EL (cell line): Measurements from ENCODE around the gene NEUROG3.

Experiments
- DNase-seq: peaks from one replicate; pipeline ENCODE4 v3.0.0-alpha.2; 2016

Gene NEUROG3, protein sequence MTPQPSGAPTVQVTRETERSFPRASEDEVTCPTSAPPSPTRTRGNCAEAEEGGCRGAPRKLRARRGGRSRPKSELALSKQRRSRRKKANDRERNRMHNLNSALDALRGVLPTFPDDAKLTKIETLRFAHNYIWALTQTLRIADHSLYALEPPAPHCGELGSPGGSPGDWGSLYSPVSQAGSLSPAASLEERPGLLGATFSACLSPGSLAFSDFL

DNA sequence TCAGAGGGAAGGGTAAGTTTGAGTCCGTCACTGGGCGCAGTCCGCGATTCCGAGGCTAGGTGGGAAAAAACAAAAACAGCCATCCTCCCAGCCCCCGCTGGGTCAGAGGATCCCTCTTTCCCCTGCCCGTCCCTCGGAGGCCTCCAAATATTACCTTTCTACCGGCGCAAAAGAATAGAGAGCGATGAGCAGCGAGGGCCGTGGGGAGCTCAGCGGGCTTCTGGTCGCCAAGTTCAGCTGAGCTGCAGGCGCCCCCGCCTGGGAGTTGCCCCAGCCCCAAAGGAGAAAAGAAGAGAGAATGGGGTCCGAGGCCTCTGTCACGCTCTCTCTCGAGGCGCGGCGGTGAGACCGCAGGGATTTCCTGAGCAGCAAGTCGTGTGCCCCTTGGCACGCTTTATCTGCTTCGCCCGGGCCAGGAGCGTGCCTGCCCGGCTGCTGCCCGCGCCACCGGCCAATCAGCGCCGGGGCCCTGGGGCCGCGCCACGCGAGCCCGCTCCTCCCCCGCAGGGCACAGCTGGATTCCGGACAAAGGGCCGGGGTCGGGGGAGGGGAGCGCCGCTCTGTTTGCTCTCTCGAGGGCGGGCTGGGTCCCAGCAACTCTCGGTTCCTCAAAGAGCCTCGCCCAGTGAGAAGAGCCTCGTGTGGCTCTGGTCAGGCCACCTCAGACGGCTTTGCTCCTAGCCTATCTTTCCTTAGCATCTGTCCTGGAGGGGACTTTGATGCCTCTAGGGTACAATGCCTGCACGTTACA is at the start of gene NEUROG3:
NEUROG3 (minus strand) TSS at position 367 of the 751 bp plus-strand sequence. CDS start 379 bp downstream, outside the sequence.
- DNase-seq: no peak

- no peak for DNase-seq
Measured at GRCh38 chr10:69620625-69621024, 47.4 kb upstream of the NEUROG3 start.

GRCh38 chr10:69619626-69620025 is 46.4 kb upstream of the NEUROG3 start:
- DNase-seq: no peak

DNA sequence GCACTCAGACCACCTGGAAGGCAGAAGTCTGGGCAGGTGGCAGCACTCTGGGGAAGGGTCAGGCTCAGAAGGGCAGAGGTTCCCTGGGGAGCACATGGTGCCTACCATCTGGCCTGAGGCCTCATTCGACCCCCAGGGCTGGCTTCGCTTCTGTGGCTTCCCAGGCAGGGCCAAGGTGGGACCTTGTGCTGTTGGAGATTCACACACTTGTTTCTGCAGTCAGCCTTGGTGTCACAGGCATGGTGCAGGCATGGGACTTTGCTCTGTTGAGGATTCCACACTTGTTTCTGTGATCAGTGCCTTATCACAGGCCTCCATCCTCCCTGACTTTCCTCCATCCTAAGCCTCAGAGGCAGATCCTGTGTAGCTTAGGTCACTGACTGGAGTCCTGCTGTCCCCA is 45.5 kb upstream of the NEUROG3 start:
- no peak for DNase-seq

DNA sequence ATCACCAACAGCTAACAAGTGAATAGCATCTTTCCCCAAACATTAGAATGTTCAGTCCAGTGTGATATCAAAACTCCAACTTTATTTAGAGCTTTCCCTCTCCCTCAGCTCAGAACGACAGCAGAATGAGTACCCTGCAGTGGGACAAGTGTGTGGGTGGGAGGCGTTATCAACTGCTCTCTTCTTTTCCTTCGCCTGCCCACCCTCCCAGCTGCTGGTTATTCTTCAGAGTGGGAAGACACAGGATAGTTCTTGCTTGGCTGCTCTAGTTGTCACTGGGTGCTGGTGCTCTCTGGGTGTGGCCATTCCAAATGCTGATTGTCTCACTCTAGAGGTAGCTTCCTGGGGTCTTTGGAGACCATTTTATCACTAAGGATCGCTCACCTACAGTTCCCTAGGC is 43.1 kb upstream of the NEUROG3 start:
- DNase-seq: no peak

GRCh38 chr10:69614130-69614529 is 40.9 kb upstream of the NEUROG3 start:
- no peak for DNase-seq

DNA sequence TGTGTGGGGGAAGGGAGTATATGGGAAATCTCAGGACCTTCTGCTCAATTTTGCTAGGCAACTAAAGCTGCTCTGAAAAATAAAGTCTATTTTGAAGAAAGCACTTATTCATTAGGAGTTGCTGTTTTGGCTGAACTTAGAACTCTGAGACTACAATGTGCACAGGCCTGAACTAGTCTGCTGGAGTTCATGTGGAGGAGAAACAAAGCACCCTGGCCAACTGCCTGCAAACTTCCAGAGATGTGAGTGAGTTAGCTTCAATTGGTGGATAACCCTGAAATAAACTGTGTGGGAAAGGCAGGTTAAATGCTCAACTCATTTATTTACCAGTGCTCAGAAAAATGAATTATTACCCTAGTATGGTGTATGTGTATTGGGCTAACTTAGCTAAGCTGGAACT is 39.5 kb upstream of the NEUROG3 start:
- no peak for DNase-seq

DNA sequence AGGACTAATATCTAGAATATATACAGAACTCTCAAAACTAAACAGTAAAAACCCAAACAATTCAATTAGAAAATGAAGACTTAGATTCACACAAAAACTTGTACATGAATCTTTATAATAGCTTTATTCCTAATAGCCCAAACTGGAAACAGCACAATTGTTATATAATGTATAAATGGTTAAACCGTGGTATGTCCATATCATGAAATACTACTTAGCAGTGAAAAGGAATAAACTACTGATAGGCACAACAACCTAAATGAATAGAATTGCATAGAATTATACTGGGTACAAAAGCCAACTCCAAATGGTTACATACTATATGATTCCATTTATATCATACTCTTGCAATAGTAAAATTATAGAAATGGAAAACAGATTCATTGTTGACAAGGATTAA is 35.9 kb upstream of the NEUROG3 start:
- no peak for DNase-seq

DNA sequence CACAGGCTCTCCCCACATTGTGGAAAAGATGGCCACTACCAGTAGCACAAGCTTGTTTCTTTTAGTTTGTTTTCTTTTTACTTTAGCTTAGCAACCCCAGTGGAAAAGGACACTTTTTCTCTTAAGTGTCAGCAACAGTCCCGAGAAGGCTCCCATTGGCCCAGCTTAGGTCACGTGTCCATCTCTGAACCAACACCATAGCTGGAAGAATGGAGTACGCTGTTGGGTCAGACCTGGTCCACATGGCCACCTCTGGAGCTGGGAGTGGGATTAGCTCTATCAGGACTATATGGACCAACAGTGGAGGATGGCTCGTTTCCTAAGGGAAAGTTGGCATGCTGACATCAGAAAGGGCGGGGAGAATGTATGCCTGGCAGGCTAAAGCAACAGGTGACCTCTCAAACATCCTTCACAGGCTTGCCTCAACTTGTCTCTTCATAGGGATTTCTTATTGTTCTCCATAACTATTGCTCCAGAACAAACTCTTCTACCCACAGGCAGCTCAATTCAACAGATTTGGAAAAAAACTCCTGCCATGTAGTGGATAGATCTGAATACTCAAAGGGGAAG is 27.6 kb upstream of the NEUROG3 start:
- DNase-seq: no peak

DNA sequence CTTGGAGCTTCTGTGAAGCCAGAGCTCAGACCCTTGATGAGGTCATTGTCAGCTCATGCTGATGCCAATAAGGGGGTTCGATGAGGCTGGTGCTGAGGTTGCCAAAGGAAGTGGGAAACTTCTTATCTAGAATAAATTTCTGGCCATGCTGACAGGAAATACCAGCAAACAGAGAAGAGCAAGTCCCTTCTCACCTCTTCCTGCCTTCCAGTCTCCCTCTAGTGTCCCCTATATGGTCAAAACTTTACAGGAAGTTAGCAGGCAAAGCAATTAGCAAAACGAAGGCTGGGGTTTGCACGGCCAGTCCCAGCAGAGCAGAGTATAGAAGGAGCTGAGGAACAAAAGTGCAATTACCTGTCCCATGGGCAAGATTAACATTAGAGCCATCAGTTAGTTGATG is 15.1 kb upstream of the NEUROG3 start:
- DNase-seq: no peak

DNA sequence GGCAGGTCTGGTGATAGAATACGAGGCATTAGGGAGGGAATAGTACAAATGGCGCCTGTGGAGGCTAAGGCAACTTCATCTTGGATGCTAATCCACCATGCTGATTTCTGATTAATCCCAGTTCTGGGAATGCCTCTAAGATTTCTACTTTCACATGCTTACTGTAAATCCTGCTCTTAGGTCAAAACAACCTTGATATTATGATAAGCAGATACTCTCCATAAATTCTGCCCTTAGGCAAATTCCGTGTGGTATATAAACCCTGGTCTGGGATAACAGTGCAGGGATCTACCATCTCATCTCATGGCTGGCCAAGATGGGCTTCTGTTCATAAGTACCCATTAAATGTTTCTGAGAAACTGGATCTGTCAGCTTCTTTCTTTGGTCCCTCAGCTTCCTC is 11.4 kb upstream of the NEUROG3 start:
- DNase-seq: no peak

- DNase-seq: no peak
Measured at GRCh38 chr10:69583106-69583505, 9.9 kb upstream of the NEUROG3 start.

DNA sequence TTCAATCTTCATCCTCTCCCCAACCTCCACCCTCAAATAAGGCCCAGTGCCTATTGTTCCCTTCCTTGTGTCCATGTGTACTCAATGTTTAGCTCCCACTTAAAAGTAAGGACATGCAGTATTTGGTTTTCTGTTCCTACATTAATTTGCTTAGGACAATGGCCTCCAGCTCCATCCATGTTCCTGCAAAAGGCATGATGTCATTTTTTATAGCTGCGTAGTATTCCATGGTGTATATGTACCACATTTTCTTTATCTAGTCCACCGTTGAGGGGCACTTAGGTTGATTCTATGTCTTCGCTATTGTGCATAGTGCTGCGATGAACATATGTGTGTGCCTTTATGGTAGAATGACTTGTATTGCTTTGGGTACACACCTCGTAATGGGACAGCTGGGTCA is 7.2 kb upstream of the NEUROG3 start:
- DNase-seq: no peak

- no peak for DNase-seq
Measured at GRCh38 chr10:69579464-69580060, 6.3 kb upstream of the NEUROG3 start.

DNA sequence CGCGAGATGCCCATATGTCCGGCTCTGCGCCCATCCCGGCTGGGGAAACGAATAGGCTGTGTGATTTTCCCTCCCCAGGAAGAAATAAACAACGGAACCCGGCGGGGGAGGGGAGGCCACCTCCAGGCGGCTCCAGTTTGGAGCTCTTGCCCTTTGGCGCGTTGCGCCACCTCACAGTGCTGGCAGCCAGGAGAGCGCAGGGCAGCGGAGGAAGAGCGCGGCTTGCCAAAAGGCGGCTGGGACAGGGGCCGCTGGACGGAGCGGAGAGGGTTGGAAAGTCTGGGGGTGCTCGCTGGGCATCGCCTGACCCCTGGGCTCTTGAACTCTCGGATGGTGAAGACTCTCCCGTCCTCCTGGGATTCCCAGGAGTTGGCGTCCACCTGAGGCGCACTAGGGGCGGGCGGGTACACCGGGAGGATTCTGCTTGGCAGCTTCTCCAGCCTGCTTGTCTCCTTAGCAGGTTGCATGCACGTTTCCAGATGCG is 5.3 kb upstream of the NEUROG3 start:
- no peak for DNase-seq

DNA sequence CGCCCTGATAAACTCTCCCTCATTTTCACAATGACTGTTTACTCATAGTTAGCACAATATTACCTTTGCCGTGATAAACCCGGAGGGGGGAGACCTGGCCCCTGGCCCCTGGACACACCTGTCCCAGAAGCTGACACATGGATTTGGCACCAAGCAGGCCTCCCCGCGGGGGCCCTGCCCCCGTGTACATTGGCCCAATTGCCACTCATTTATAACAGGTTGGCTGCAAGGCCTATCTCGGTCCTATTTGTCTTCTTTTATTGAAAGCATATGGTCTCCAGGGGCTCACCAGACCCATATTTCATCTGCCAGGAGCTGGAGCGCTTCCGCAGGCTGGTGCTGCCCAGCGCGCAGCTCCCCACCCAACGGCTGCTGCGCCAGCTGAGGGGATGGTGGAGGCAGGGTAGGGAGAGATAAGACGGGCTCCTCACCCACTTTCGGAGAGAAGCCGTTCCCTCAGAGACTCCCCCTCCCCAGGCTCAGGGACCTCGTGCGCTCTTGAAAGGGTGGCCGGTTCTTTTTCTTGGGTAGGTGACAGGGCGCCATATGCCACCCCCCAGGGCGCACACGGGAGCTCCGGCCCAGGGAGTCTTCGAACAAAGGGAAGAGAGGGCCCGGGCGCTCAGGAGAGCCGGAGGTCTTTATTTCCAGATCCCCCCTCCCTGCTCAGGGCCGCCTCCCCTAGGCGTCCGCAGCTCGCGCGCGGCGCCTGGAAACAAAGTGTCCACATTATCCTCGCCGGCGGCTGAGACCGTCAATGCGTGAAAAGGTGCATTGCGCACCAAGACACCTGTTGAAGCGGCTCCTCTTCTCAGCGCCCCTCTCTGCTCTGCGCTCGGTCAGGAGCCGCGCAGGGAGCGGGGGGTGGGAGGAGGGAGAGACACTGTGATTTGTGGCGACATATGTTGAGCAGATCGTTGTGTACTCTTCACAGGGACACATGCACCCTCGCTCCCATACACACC is 4.3 kb upstream of the NEUROG3 start:
- DNase-seq: no peak

DNA sequence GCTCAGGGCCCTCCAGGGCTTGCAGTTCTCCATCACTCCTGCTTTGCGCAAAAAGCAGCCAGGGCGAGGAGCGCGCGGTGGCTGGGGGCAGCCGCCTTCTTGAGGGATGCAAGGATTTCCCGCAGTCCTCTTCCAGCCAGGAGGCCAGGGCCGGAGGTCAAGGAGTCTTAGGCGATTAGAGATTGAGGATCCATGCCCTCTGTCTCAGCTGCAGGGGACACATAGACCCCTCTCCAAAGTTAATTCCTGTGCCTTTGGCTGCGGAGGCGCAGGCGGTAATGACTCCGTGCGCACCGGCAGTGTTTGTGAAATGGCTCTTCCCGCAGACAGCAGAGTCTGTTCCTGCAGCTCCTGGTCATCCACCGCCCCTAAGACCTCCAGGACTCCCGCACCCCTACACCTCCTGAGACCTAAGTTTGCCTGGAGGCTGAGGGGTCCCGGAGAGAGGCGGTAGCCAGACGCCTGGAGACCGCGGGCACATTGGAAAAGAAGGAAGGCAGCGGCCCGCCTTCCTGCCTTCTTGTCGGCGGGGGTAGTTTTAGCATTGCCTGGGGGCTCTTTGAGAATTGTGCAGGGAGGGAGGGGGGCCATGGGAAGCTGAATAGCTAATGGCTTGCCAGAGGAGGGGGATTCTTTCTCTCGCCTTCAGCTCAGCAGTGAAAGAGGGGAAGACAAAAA is 3.3 kb upstream of the NEUROG3 start:
- DNase-seq: no peak

- no peak for DNase-seq
Measured at GRCh38 chr10:69575164-69575722, 2.0 kb upstream of the NEUROG3 start.

DNA sequence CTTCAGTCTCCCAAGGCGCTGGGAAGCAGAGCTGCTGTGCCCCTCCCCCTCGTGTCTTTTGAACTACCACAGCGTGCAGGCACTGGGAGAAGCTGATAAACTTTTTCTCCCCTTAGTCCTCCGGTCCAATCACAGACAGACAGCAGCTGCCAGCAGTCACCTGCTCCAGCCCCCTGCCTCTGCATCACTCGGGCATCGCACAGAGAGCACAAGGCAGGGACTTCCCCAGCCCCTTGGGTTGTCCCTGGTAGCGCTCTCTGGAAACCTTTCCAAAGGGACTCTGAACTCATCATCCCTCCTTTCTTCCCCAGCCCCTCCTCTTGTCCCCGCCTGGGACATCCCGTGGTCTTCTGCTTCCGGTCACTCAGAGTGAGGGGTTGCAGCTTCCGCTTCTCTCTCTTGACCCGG is 1.4 kb upstream of the NEUROG3 start:
- no peak for DNase-seq

DNA sequence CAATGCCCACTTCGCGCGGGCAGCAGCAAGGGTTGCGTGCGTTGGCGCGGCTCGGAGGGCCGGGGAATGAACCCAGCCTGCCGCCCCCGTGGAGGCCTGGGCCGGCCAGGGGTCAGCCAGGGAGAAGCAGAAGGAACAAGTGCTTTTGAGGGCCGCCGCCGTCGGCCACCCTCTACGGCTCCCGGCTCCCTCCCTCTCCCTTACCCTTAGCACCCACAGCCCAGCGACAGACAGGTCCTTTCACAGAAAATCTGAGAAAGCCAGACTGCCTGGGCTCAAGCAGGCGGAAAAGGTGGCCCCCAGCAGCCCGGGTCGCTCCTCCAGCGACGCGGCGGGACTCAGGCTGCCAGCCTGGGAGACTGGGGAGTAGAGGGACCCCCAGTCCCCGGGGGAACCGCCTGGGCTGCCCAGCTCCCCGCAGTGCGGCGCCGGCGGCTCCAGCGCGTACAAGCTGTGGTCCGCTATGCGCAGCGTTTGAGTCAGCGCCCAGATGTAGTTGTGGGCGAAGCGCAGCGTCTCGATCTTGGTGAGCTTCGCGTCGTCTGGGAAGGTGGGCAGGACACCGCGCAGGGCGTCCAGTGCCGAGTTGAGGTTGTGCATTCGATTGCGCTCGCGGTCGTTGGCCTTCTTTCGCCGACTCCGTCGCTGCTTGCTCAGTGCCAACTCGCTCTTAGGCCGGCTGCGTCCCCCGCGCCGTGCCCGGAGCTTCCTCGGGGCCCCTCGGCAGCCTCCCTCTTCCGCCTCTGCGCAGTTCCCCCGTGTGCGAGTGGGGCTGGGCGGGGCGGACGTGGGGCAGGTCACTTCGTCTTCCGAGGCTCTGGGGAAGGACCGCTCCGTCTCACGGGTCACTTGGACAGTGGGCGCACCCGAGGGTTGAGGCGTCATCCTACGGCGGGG is 815 bp downstream of the NEUROG3 start:
- DNase-seq: no peak
